Measurements from ENCODE around the gene EID2. TPM values are rescaled to one million over a fixed set of nuclear protein-coding genes. Genes with fewer than 3 reads are reported as not detected.

Gene EID2
- total RNA-seq, 2 donors from 2014 or later = 11.4 to 12.0 TPM

DNA sequence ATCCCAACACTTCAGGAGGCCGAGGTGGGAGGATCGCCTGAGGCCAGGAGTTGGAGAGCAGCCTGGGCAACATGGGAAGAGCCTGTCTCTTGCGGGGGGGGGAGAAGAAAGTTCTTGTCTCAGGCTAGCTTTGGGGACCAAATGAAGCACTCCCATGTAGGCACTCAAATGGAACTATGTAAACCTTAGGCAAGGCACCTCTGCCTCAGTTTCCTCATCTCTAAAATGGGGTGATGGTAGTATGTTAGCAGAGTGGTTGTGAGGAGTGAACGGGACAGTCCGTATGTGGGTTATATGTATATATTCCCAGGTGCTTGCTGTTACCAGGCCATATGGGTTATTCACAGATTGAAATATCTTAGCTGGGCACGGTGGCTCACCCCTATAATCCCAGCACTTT, 47.7 kb downstream of the EID2 start:
- Histone ChIP-seq H3K36me3 (peaks cover 30% of the 10 kb centered on the region), H3K4me3 (no peak overlapping the region), H3K27ac (no peak overlapping the region), H3K4me1 (ENCODE audit: control insufficient read depth in 1 of 2, low read depth in 2 of 2) (no peaks in the 10 kb centered on the region), H3K27me3 (replicated peaks; ENCODE audit: insufficient read depth) (peaks cover 4% of the 10 kb centered on the region), H3K9me3 (no peaks in the 10 kb centered on the region)
- DNase-seq (ENCODE audit: low spot score) (no peak), ATAC-seq (ENCODE audit: insufficient number of reproducible peaks, low FRiP score, low read depth) (no peak)
- TF ChIP-seq CTCF (IDR thresholded peaks at IDR 0.05) = no peak

- ATAC-seq (ENCODE audit: insufficient number of reproducible peaks, low FRiP score, low read depth) (no peak), DNase-seq (ENCODE audit: low spot score) (no peak)
- no peak for TF ChIP-seq CTCF (IDR thresholded peaks at IDR 0.05)
- Histone ChIP-seq H3K4me3 (no peak overlapping the region), H3K27ac (no peak overlapping the region), H3K9me3 (no peaks in the 10 kb centered on the region), H3K4me1 (ENCODE audit: control insufficient read depth in 1 of 2, low read depth in 2 of 2) (no peaks in the 10 kb centered on the region), H3K36me3 (peaks cover 38% of the 10 kb centered on the region), H3K27me3 (replicated peaks; ENCODE audit: insufficient read depth) (no peaks in the 10 kb centered on the region)
Measured at GRCh38 chr19:39489756-39490155, 50.2 kb downstream of the EID2 start.

Other genes starting within 250 kb of the EID2 start
- gene IFNL1, start 243.8 kb downstream of the EID2 start, total RNA-seq = not detected
- under 1 TPM; 0.85 to 0.95 TPM for gene LRFN1, start 219.3 kb downstream of the EID2 start, total RNA-seq
- 10 to 100 TPM; 15.9 to 16.0 TPM for gene GMFG, start 204.1 kb downstream of the EID2 start, total RNA-seq
- gene SAMD4B, start 197.7 kb downstream of the EID2 start, total RNA-seq = 100 to 1,000 TPM; 101 to 153 TPM
- 10 to 100 TPM; 25.7 to 34.5 TPM for gene PAF1, start 149.1 kb downstream of the EID2 start, total RNA-seq
- gene MED29, start 148.8 kb downstream of the EID2 start, total RNA-seq = 10 to 100 TPM; 29.3 to 86.1 TPM
- gene ZFP36, start 133.3 kb downstream of the EID2 start, total RNA-seq = 100 to 1,000 TPM; 315 to 699 TPM
- 100 to 1,000 TPM in 1 of 2 donors, 10 to 100 TPM in 1; 76.0 to 112 TPM for gene PLEKHG2, start 127.5 kb downstream of the EID2 start, total RNA-seq
- gene RPS16, start 104.2 kb downstream of the EID2 start, total RNA-seq = 100 to 1,000 TPM; 716 to 775 TPM
- 100 to 1,000 TPM in 1 of 2 donors, 10 to 100 TPM in 1; 94.4 to 157 TPM for gene SUPT5H, start 94.6 kb downstream of the EID2 start, total RNA-seq
- gene TIMM50, start 59.3 kb downstream of the EID2 start, total RNA-seq = 10 to 100 TPM; 25.7 to 51.4 TPM
- not detected for gene DLL3, start 41.2 kb downstream of the EID2 start, total RNA-seq
- gene SELENOV, start 25.0 kb downstream of the EID2 start, total RNA-seq = not detected
- gene EID2B, start 7.3 kb downstream of the EID2 start, total RNA-seq = 1 to 10 TPM; 5.6 to 6.2 TPM
- not detected for gene LGALS13, start 62.4 kb upstream of the EID2 start, total RNA-seq
- gene LGALS16, start 115.8 kb upstream of the EID2 start, total RNA-seq = not detected
- not detected for gene LGALS14, start 164.3 kb upstream of the EID2 start, total RNA-seq
- not detected for gene CLC, start 197.9 kb upstream of the EID2 start, total RNA-seq
- gene LEUTX, start 238.7 kb upstream of the EID2 start, total RNA-seq = not detected

Measured in thoracic aorta (tissue), 2 donors.